ENCODE results near the gene SGCG. TPM values are rescaled to one million over a fixed set of nuclear protein-coding genes. Genes with fewer than 3 reads are reported as not detected.

Gene SGCG
- polyA plus RNA-seq, 2 of the 4 experiments (the other 2 are of a cell fraction) = 0.09 TPM; not detected in 1

DNA sequence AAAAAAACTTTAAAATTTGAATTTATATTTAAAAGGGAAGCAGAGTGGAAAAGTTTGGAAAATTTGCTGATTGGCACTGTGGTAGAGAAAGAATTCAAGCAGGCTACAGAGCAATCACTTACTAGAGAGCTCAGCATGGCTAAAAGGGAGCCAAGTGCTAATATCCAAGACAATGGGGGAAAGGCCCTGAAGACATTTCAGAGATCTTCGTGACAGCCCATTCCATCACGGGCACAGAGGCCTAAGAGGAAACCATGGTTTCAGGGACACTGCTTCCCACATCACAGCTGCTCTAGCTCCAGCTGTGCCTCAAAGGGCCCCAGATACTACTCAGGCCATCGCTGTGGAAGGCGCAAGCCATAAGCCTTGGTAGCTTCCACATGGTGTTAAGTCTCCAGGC, 73.7 kb downstream of the SGCG start:
- CTCF ChIA-PET = interaction anchor here (0.7 kb wide), 1 partner anchor 1931 kb away, joined by 3 read pairs; no protein-coding TSS in a partner anchor
- Histone ChIP-seq H3K4me3 (no peak overlapping the region), H3K4me2 (no peak overlapping the region), H3K27ac (no peak overlapping the region), H3K4me1 (no peaks in the 10 kb centered on the region), H3K9me3 (no peaks in the 10 kb centered on the region)
- 43% methylated on average over 2 of the region's 4 CpGs for WGBS (ENCODE audit: missing lambda C conversion rate)
- ATAC-seq = no peak
- no peak for DNase-seq (ENCODE audit: low read depth in 1 of 2, low spot score in 1 of 2)
- TF ChIP-seq EP300 (IDR thresholded peaks at IDR 0.05) = no peak
- no peak for TF ChIP-seq CHD4 (IDR thresholded peaks at IDR 0.05; ENCODE audit: borderline replicate concordance)
- TF ChIP-seq, protein P1, sequence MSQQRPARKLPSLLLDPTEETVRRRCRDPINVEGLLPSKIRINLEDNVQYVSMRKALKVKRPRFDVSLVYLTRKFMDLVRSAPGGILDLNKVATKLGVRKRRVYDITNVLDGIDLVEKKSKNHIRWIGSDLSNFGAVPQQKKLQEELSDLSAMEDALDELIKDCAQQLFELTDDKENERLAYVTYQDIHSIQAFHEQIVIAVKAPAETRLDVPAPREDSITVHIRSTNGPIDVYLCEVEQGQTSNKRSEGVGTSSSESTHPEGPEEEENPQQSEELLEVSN (IDR thresholded peaks at IDR 0.05; ENCODE audit: borderline replicate concordance, low read depth) = no peak
- no peak for TF ChIP-seq NPAS2 (CRISPR knock-in tag; IDR thresholded peaks at IDR 0.05; ENCODE audit: borderline replicate concordance)
- no peak for TF ChIP-seq RAD21 (conservative IDR thresholded peaks at IDR 0.05 in 1 of 2, IDR thresholded peaks at IDR 0.05 in 1 of 2)
- TF ChIP-seq HOXA7 (CRISPR knock-in tag; IDR thresholded peaks at IDR 0.05) = no peak
- TF ChIP-seq CBX2 (IDR thresholded peaks at IDR 0.05; ENCODE audit: borderline replicate concordance, low read depth) = no peak
- no peak for TF ChIP-seq JUNB (IDR thresholded peaks at IDR 0.05)
- FAIRE-seq = no peak
- POLR2A ChIA-PET = no interaction called here

DNA sequence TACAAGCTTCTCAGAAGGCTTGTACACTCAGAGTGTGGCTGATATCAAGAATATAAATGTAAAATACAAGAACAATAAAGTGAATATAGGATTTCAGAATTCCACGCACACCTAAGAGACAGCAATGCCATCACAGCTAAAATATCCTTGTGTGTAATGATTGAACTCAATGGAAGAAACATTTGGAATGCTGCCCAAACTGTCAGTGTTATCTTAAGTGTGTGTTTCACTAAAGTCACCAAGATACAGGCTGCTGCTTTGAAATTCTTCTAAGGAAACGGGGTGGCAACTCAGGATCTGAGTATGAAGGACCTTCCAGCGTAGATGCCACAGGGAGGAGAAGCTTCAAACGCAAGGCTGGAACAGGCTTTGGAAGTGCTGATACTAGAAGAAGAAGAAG, 86.8 kb downstream of the SGCG start:
- POLR2A ChIA-PET = no interaction called here
- 58% methylated on average over 4 of the region's 4 CpGs for WGBS (ENCODE audit: missing lambda C conversion rate)
- CTCF ChIA-PET = no interaction called here
- Histone ChIP-seq H3K4me2 (no peak overlapping the region), H3K4me3 (no peak overlapping the region), H3K4me1 (no peaks in the 10 kb centered on the region), H3K9me3 (no peaks in the 10 kb centered on the region), H3K27ac (no peak overlapping the region)
- TF ChIP-seq CTCF (IDR thresholded peaks at IDR 0.05) (no peak), KDM1A (IDR thresholded peaks at IDR 0.05; ENCODE audit: low read depth) (no peak), RNF2 (IDR thresholded peaks at IDR 0.05; ENCODE audit: borderline replicate concordance, low read depth) (no peak), NPAS2 (CRISPR knock-in tag; IDR thresholded peaks at IDR 0.05; ENCODE audit: borderline replicate concordance) (no peak), HEYL (CRISPR knock-in tag; IDR thresholded peaks at IDR 0.05) (no peak), EHF (CRISPR knock-in tag; IDR thresholded peaks at IDR 0.05) (no peak), JUN (IDR thresholded peaks at IDR 0.05) (no peak)
- FAIRE-seq (no peak), ATAC-seq (no peak), DNase-seq (ENCODE audit: low read depth in 1 of 2, low spot score in 1 of 2) (no peak)

DNA sequence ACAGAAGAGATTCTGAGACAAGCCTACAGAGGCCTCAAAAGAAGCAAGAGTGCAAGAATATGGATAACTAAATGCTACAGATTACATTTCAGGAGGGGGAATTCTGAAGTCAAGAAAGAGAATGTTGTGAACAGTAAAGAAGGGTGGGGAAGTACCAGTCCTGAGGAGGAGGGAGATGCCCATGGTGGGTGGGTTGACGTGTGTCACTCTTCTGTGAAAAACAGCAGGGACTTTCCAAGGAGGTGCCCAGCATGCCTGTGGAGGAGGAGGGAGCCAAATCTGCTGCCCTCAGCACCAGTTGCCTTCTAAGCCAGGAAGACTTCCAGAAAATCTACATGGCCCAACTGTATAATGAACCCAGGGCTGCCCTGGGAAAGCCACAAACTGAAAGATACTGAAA, 87.7 kb downstream of the SGCG start:
- Histone ChIP-seq H3K4me3 (no peak overlapping the region), H3K4me2 (no peak overlapping the region), H3K27ac (no peak overlapping the region), H3K9me3 (no peaks in the 10 kb centered on the region), H3K4me1 (no peaks in the 10 kb centered on the region)
- ATAC-seq = no peak
- ChIA-PET POLR2A (no interaction called here), CTCF (no interaction called here)
- 10% methylated on average over 1 of the region's 1 CpG for WGBS (ENCODE audit: missing lambda C conversion rate)
- FAIRE-seq = no peak
- no peak for DNase-seq (ENCODE audit: low read depth in 1 of 2, low spot score in 1 of 2)
- TF ChIP-seq CBX8 (IDR thresholded peaks at IDR 0.05) = no peak
- no peak for TF ChIP-seq RCOR1 (IDR thresholded peaks at IDR 0.05; ENCODE audit: low read depth, low read length)
- no peak for TF ChIP-seq TP53 (CRISPR knock-in tag; IDR thresholded peaks at IDR 0.05)
- no peak for TF ChIP-seq BCL3 (IDR thresholded peaks at IDR 0.05)
- no peak for TF ChIP-seq ZFP36 (IDR thresholded peaks at IDR 0.05; ENCODE audit: borderline replicate concordance, partially characterized antibody)
- no peak for TF ChIP-seq EP300 (IDR thresholded peaks at IDR 0.05)
- TF ChIP-seq CHD4 (IDR thresholded peaks at IDR 0.05; ENCODE audit: borderline replicate concordance) = no peak
- no peak for TF ChIP-seq HOXB13 (CRISPR knock-in tag; IDR thresholded peaks at IDR 0.05; ENCODE audit: low read depth)
- no peak for TF ChIP-seq RAD21 (conservative IDR thresholded peaks at IDR 0.05 in 1 of 2, IDR thresholded peaks at IDR 0.05 in 1 of 2)
- TF ChIP-seq HOXB5 (CRISPR knock-in tag; IDR thresholded peaks at IDR 0.05) = no peak
- no peak for TF ChIP-seq RFX5 (IDR thresholded peaks at IDR 0.05)
- no peak for TF ChIP-seq EHMT2 (IDR thresholded peaks at IDR 0.05; ENCODE audit: low read depth)
- TF ChIP-seq JUN (IDR thresholded peaks at IDR 0.05) = no peak
- no peak for TF ChIP-seq FOXS1 (CRISPR knock-in tag; IDR thresholded peaks at IDR 0.05)
- no peak for TF ChIP-seq CEBPB (IDR thresholded peaks at IDR 0.05)
- TF ChIP-seq, protein P2, sequence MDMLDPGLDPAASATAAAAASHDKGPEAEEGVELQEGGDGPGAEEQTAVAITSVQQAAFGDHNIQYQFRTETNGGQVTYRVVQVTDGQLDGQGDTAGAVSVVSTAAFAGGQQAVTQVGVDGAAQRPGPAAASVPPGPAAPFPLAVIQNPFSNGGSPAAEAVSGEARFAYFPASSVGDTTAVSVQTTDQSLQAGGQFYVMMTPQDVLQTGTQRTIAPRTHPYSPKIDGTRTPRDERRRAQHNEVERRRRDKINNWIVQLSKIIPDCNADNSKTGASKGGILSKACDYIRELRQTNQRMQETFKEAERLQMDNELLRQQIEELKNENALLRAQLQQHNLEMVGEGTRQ (IDR thresholded peaks at IDR 0.05) = no peak

All from A549 (cell line).